Right lobe of liver (tissue), 6 donors: ENCODE measurements around the gene COX6A2. TPM values are rescaled to one million over a fixed set of nuclear protein-coding genes. Genes with fewer than 3 reads are reported as not detected.

Experiments
- ATAC-seq, 4 donors: fragments of 200-7000 bp; cut with Tn5 transposase; one replicate each; pipeline ENCODE4 v1.9.1; 2020; ENCODE audit warnings: mild to moderate bottlenecking in 4 of 4, moderate library complexity in 4 of 4
- DNase-seq, 3 donors: peaks; one replicate each; pipeline ENCODE4 v3.0.0-alpha.2; 2020
- H3K27ac ChIP-seq, 3 donors: fragments of 200-600 bp; one replicate each; pipeline ENCODE4 v1.8.0; 2022
- H3K27me3 ChIP-seq, 2 donors: fragments of 200-600 bp; one replicate each; pipeline ENCODE4 v1.8.0; 2022
- H3K36me3 ChIP-seq, 4 donors: fragments of 200-600 bp; sonication (generic) in 1 of 4; one replicate each; pipeline versions ENCODE4 v1.5.1 to v1.8.0; 2017 to 2022; ENCODE audit warnings: control low read depth in 1 of 4
- H3K4me1 ChIP-seq, 4 donors: fragments of 200-600 bp; sonication (generic) in 1 of 4; one replicate each; pipeline versions ENCODE4 v1.5.1 to v1.8.0; 2017 to 2022; ENCODE audit warnings: control low read depth in 1 of 4
- H3K4me3 ChIP-seq, 3 donors: fragments of 200-600 bp; one replicate each; pipeline ENCODE4 v1.8.0; 2022
- H3K9me3 ChIP-seq, 4 donors: fragments of 200-600 bp; sonication (generic) in 1 of 4; one replicate each; pipeline versions ENCODE4 v1.5.1 to v1.8.0; 2017 to 2022; ENCODE audit warnings: control low read depth in 1 of 4
- CTCF ChIP-seq, 4 donors: fragments of 200-600 bp in 3 of 4; fragments of 450-650 bp in 1 of 4; IDR thresholded peaks; one replicate each; pipeline versions ENCODE4 v1.5.1 to v1.8.0; 2016 to 2022; ENCODE audit warnings: antibody characterized with exemption in 4 of 4, mild to moderate bottlenecking in 2 of 4
- POLR2A ChIP-seq: fragments of 450-650 bp; IDR thresholded peaks from one replicate; pipeline ENCODE4 v1.6.1; 2017; ENCODE audit warnings: antibody characterized with exemption, mild to moderate bottlenecking
- WGBS: methylation state at CpG from one replicate; pipeline ENCODE4 v1.1.6; 2018; ENCODE audit warnings: low coverage, low lambda C conversion rate; ENCODE audit not compliant: insufficient coverage; ENCODE audit errors: missing lambda C conversion rate; 5-methylcytosine and 5-hydroxymethylcytosine counted together
- intact Hi-C, 2 donors: fragments of 100-400 bp; cut with DNase I; formaldehyde crosslinking; loops; one replicate each; pipeline versions ENCODE4 v1.11.2 to v1.14.1; 2022
- total RNA-seq, 6 experiments: library from RNA; depleted of rRNA in 2 of 6; stranded (reverse); fragments of >200 nt in 2 of 6; fragmentation: NEBNext Ultra II Directional in 3 of 6; extraction: Animal tissue kit (Norgen Biotek cat#: 25700) in 3 of 6; gene quantifications; one replicate each; pipeline versions ENCODE4 v1.1.0 to v1.2.4, GENCODE V29; 2016 to 2023
- donor health status: DM: no; HTN: yes; CAD: no.
- donor health status: DM: no; HTN: no; CAD: no.
- donor health status: DM: no; HTN: no; CAD: no.
- donor health status: DM: no; HTN: yes; CAD: no.
- donor health status: DM: no; HTN: yes; CAD: no.

Gene COX6A2
- total RNA-seq, 6 experiments from 2014 or later: 4.1 to 6.0 (median 4.6) TPM; not detected in 2

- WGBS: 81% methylated on average over 3 of the region's 5 CpGs
- Histone ChIP-seq H3K9me3 (no peaks in the 10 kb centered on the region), H3K27ac (no peak overlapping the region), H3K36me3 (peaks cover 0 to 27% (median 5%) of the 10 kb centered on the region in 4 donors), H3K4me3 (no peak overlapping the region), H3K27me3 (no peaks in the 10 kb centered on the region), H3K4me1 (peaks cover 0 to 8% (median 0%) of the 10 kb centered on the region in 4 donors)
- intact Hi-C loops: no loop called here
- ATAC-seq (no peak), DNase-seq (no peak)
- no peak for TF ChIP-seq POLR2A
- no peak for TF ChIP-seq CTCF (IDR thresholded peaks at IDR 0.05)
Measured at GRCh38 chr16:31467151-31467773, 39.1 kb upstream of the COX6A2 start.

- Histone ChIP-seq H3K36me3 (peaks cover 0 to 27% (median 5%) of the 10 kb centered on the region in 4 donors), H3K4me1 (peaks cover 0 to 10% (median 3%) of the 10 kb centered on the region in 4 donors), H3K27ac (no peak overlapping the region), H3K9me3 (no peaks in the 10 kb centered on the region), H3K27me3 (no peaks in the 10 kb centered on the region), H3K4me3 (no peak overlapping the region)
- 97% methylated on average over 5 of the region's 18 CpGs for WGBS
- TF ChIP-seq POLR2A (no peak), CTCF (IDR thresholded peaks at IDR 0.05) (no peak)
- intact Hi-C loops: no loop called here
- ATAC-seq (no peak), DNase-seq (no peak)
Measured at GRCh38 chr16:31466381-31466841, 38.3 kb upstream of the COX6A2 start.

GRCh38 chr16:31465788-31466370, 37.7 kb upstream of the COX6A2 start:
- ATAC-seq: no peak
- H3K36me3 ChIP-seq: peaks cover 0 to 27% (median 5%) of the 10 kb centered on the region in 4 donors
- no peak for DNase-seq
- H3K27ac ChIP-seq: no peak overlapping the region
- H3K4me1 ChIP-seq: peaks cover 0 to 16% (median 5%) of the 10 kb centered on the region in 4 donors
- H3K4me3 ChIP-seq: no peak overlapping the region
- intact Hi-C loops: no loop called here
- no peaks in the 10 kb centered on the region for H3K9me3 ChIP-seq
- H3K27me3 ChIP-seq: no peaks in the 10 kb centered on the region
- WGBS: 95% methylated on average over 9 of the region's 20 CpGs
- TF ChIP-seq CTCF (IDR thresholded peaks at IDR 0.05) (no peak), POLR2A (no peak)

GRCh38 chr16:31464781-31465260, 36.7 kb upstream of the COX6A2 start:
- no peak overlapping the region for H3K4me3 ChIP-seq
- DNase-seq (no peak), ATAC-seq (no peak)
- no peak overlapping the region for H3K27ac ChIP-seq
- TF ChIP-seq CTCF (IDR thresholded peaks at IDR 0.05): no peak
- TF ChIP-seq POLR2A: no peak
- H3K4me1 ChIP-seq: peaks cover 0 to 26% (median 12%) of the 10 kb centered on the region in 4 donors
- no peaks in the 10 kb centered on the region for H3K9me3 ChIP-seq
- WGBS: 60% methylated on average over 1 of the region's 17 CpGs
- H3K27me3 ChIP-seq: no peaks in the 10 kb centered on the region
- intact Hi-C loops: no loop called here
- peaks cover 0 to 27% (median 5%) of the 10 kb centered on the region in 4 donors for H3K36me3 ChIP-seq
